PC-3 (cell line): ENCODE measurements around the gene TIMM29. TPM values are rescaled to one million over a fixed set of nuclear protein-coding genes. Genes with fewer than 3 reads are reported as not detected.

ENCODE experiments used
- ATAC-seq: fragments of 200-7000 bp; cut with Tn5 transposase; 2 replicates; pipeline ENCODE4 v1.9.1; 2020; ENCODE audit warnings: mild to moderate bottlenecking, moderate library complexity
- BruUV-seq: library from RNA; stranded (reverse); fragments of 400-500 nt; replicated peaks from 2 replicates; lab custom pipeline; 2021; lab: Mats Ljungman, UMichigan
- CTCF ChIA-PET: fragments of 300-600 bp; sonication (Branson Sonifier 250); formaldehyde crosslinking; loops from one replicate; lab custom pipeline; 2022; ENCODE audit warnings: antibody characterized with exemption; lab: Charles Lee
- POLR2A ChIA-PET: fragments of 300-600 bp; sonication (Branson Sonifier 250); formaldehyde crosslinking; loops from one replicate; lab custom pipeline; 2022; ENCODE audit warnings: antibody characterized with exemption; ENCODE audit not compliant: unreplicated experiment; lab: Charles Lee
- DNase-seq: peaks from one replicate; pipeline ENCODE4 v3.0.0-alpha.2; 2015
- H2AFZ ChIP-seq: fragments of 300-600 bp; sonication (generic); 2 replicates; pipeline ENCODE4 v1.6.0; 2016; ENCODE audit warnings: antibody characterized with exemption, low read length
- H3F3A ChIP-seq: fragments of 300-600 bp; sonication (generic); one replicate; pipeline ENCODE4 v1.6.0; 2017; ENCODE audit warnings: antibody characterized with exemption, low read length, control low read depth, mild to moderate bottlenecking; ENCODE audit not compliant: unreplicated experiment
- H3K27ac ChIP-seq: fragments of 300-600 bp; sonication (generic); 2 replicates; pipeline ENCODE4 v1.5.1; 2016; ENCODE audit warnings: mild to moderate bottlenecking, low read length
- H3K27me3 ChIP-seq: fragments of 300-600 bp; sonication (generic); 2 replicates; pipeline ENCODE4 v1.6.1; 2016; ENCODE audit warnings: low read length, mixed read lengths
- H3K36me3 ChIP-seq: fragments of 300-600 bp; sonication (generic); 2 replicates; pipeline ENCODE4 v1.6.1; 2016; ENCODE audit warnings: low read depth, mixed run types, low read length, mixed read lengths
- H3K4me1 ChIP-seq: fragments of 300-600 bp; sonication (generic); 2 replicates; pipeline ENCODE4 v1.5.1; 2016; ENCODE audit warnings: low read length; ENCODE audit not compliant: insufficient read depth
- H3K4me2 ChIP-seq: fragments of 300-600 bp; sonication (generic); 2 replicates; pipeline ENCODE4 v1.6.0; 2016; ENCODE audit warnings: low read length
- H3K4me3 ChIP-seq: fragments of 300-600 bp; sonication (generic); 2 replicates; pipeline ENCODE4 v1.5.1; 2016; ENCODE audit warnings: mild to moderate bottlenecking, low read length, mixed read lengths
- H3K79me2 ChIP-seq: fragments of 300-600 bp; sonication (generic); 2 replicates; pipeline ENCODE4 v1.6.1; 2017; ENCODE audit warnings: low read length, mixed read lengths
- H3K9ac ChIP-seq: fragments of 300-600 bp; sonication (generic); 2 replicates; pipeline ENCODE4 v1.6.0; 2016; ENCODE audit warnings: mild to moderate bottlenecking, low read length
- H3K9me2 ChIP-seq: fragments of 300-600 bp; sonication (generic); replicated peaks from 2 replicates; pipeline ENCODE4 v1.6.1; 2016; ENCODE audit warnings: mixed run types, low read length, mixed read lengths
- H3K9me3 ChIP-seq: fragments of 300-600 bp; sonication (generic); 2 replicates; pipeline ENCODE4 v1.6.1; 2016; ENCODE audit warnings: low read length, mixed read lengths
- H4K20me1 ChIP-seq: fragments of 300-600 bp; sonication (generic); 2 replicates; pipeline ENCODE4 v1.6.1; 2016; ENCODE audit warnings: low read length, mixed read lengths
- CTCF ChIP-seq: fragments of 300-600 bp; sonication (generic); conservative IDR thresholded peaks from 2 replicates; pipeline ENCODE4 v1.5.1; 2017; ENCODE audit warnings: antibody characterized with exemption, low read depth, mild to moderate bottlenecking, low read length
- EZH2 ChIP-seq: fragments of 300-600 bp; sonication (generic); IDR thresholded peaks from one replicate; pipeline ENCODE4 v1.6.1; 2017; ENCODE audit warnings: antibody characterized with exemption, mild to moderate bottlenecking, low read length; ENCODE audit not compliant: unreplicated experiment
- EZH2phosphoT487 ChIP-seq: fragments of 300-600 bp; sonication (generic); IDR thresholded peaks from 2 replicates; pipeline ENCODE4 v1.6.1; 2018; ENCODE audit warnings: mild to moderate bottlenecking, antibody characterized with exemption, low read length, borderline replicate concordance
- intact Hi-C: fragments of 100-400 bp; cut with micrococcal nuclease; formaldehyde crosslinking; loops from 2 replicates; pipeline ENCODE4 v1.9.0; 2023
- total RNA-seq: library from RNA; depleted of rRNA; stranded (reverse); fragments of >200 nt; gene quantifications from 2 replicates; pipeline ENCODE4 v1.2.3, GENCODE V29; 2014

TIMM29 gene
- total RNA-seq, 1 experiment from 2014 or later: 60.7 TPM

- Histone ChIP-seq H3K9me2 (no peaks in the 10 kb centered on the region), H2AFZ (no peak overlapping the region), H3K36me3 (no peaks in the 10 kb centered on the region), H3K4me3 (no peak overlapping the region), H3K9me3 (no peaks in the 10 kb centered on the region), H3K27me3 (no peaks in the 10 kb centered on the region), H3K27ac (no peak overlapping the region), H3K79me2 (peaks cover 78% of the 10 kb centered on the region), H4K20me1 (no peaks in the 10 kb centered on the region), H3K4me1 (peaks cover 7% of the 10 kb centered on the region; the same call in 1 of the 2 replicates), H3K4me2 (no peak overlapping the region), H3F3A (no peaks in the 10 kb centered on the region), H3K9ac (no peak overlapping the region)
- intact Hi-C loops: no loop called here
- DNase-seq (no peak), ATAC-seq (peak; percentile 25; the same call in 1 of the 2 replicates)
- CTCF ChIA-PET: no interaction called here
- POLR2A ChIA-PET: no interaction called here
- BruUV-seq: no TSS peak
- TF ChIP-seq EZH2phosphoT487: no peak
- no peak for TF ChIP-seq EZH2
- no peak for TF ChIP-seq CTCF
Measured at GRCh38 chr19:10887616-10888367, 40.8 kb upstream of the TIMM29 start.

GRCh38 chr19:10888421-10888866 lies 40.2 kb upstream of the TIMM29 start:
- Histone ChIP-seq H2AFZ (no peak overlapping the region), H3F3A (no peaks in the 10 kb centered on the region), H3K4me1 (peaks cover 7% of the 10 kb centered on the region; the same call in 1 of the 2 replicates), H4K20me1 (no peaks in the 10 kb centered on the region), H3K4me3 (no peak overlapping the region), H3K79me2 (peaks cover 72% of the 10 kb centered on the region), H3K27me3 (no peaks in the 10 kb centered on the region), H3K4me2 (no peak overlapping the region), H3K9me3 (no peaks in the 10 kb centered on the region), H3K9me2 (no peaks in the 10 kb centered on the region), H3K9ac (no peak overlapping the region), H3K27ac (no peak overlapping the region), H3K36me3 (no peaks in the 10 kb centered on the region)
- TF ChIP-seq EZH2phosphoT487 (no peak), EZH2 (no peak), CTCF (no peak)
- POLR2A ChIA-PET: no interaction called here
- DNase-seq (no peak), ATAC-seq (no peak)
- CTCF ChIA-PET: no interaction called here
- BruUV-seq: no TSS peak
- intact Hi-C loops: no loop called here

GRCh38 chr19:10889880-10890279 lies 38.7 kb upstream of the TIMM29 start:
- BruUV-seq: no TSS peak
- Histone ChIP-seq H3F3A (no peaks in the 10 kb centered on the region), H3K36me3 (no peaks in the 10 kb centered on the region), H3K4me2 (no peak overlapping the region), H3K4me3 (no peak overlapping the region), H3K9ac (no peak overlapping the region), H3K9me3 (no peaks in the 10 kb centered on the region), H2AFZ (no peak overlapping the region), H4K20me1 (no peaks in the 10 kb centered on the region), H3K4me1 (no peaks in the 10 kb centered on the region), H3K27ac (no peak overlapping the region), H3K9me2 (no peaks in the 10 kb centered on the region), H3K27me3 (no peaks in the 10 kb centered on the region), H3K79me2 (peaks cover 75% of the 10 kb centered on the region)
- ChIA-PET CTCF (no interaction called here), POLR2A (no interaction called here)
- DNase-seq: no peak
- no peak for TF ChIP-seq CTCF
- TF ChIP-seq EZH2: no peak
- TF ChIP-seq EZH2phosphoT487: no peak
- no peak for ATAC-seq
- intact Hi-C loops: no loop called here
